Psoas muscle (tissue), 8 donors: ENCODE results near the gene FEV. TPM values are rescaled to one million over a fixed set of nuclear protein-coding genes. Genes with fewer than 3 reads are reported as not detected.

Experiments
- ATAC-seq, 4 donors: fragments of 200-7000 bp; cut with Tn5 transposase; one replicate each; pipeline ENCODE4 v1.9.1; 2020; ENCODE audit warnings: moderate library complexity in 3 of 4, mild to moderate bottlenecking in 2 of 4
- DNase-seq, 2 donors: peaks; one replicate each; pipeline ENCODE4 v3.0.0-alpha.2; 2020
- H3K27ac ChIP-seq: fragments of 200-600 bp; one replicate; pipeline ENCODE4 v1.8.0; 2022
- H3K27me3 ChIP-seq, 3 donors: fragments of 200-600 bp in 1 of 3; one replicate each; pipeline versions ENCODE4 v1.6.1 to v1.8.0; 2013 to 2022; ENCODE audit warnings: low read length in 2 of 3, mild to moderate bottlenecking in 2 of 3, moderate library complexity in 1 of 3; ENCODE audit not compliant: insufficient read depth in 3 of 3
- H3K36me3 ChIP-seq, 2 donors: fragments of 200-600 bp in 1 of 2; one replicate each; pipeline versions ENCODE4 v1.6.1 to v1.8.0; 2013 to 2022; ENCODE audit warnings: low read depth in 1 of 2, mild to moderate bottlenecking in 1 of 2, moderate library complexity in 1 of 2; ENCODE audit not compliant: insufficient read depth in 1 of 2
- H3K4me1 ChIP-seq: fragments of 200-600 bp; one replicate; pipeline ENCODE4 v1.8.0; 2022
- H3K4me3 ChIP-seq: fragments of 200-600 bp; one replicate; pipeline ENCODE4 v1.8.0; 2022; ENCODE audit warnings: mild to moderate bottlenecking
- H3K9me3 ChIP-seq: fragments of 200-600 bp; one replicate; pipeline ENCODE4 v1.8.0; 2022
- CTCF ChIP-seq: fragments of 200-600 bp; IDR thresholded peaks from one replicate; pipeline ENCODE4 v1.8.0; 2022; ENCODE audit warnings: antibody characterized with exemption
- WGBS, 3 donors: extraction: QIAGEN DNeasy Blood & Tissue Kit; methylation state at CpG; one replicate each; pipeline versions ENCODE4 v1.1.6 to v1.1.7; 2013; 5-methylcytosine and 5-hydroxymethylcytosine counted together
- intact Hi-C, 2 donors: fragments of 100-400 bp; cut with DNase I; formaldehyde crosslinking; loops; one replicate each; pipeline versions ENCODE4 v1.11.0 to v1.14.2; 2022
- polyA plus RNA-seq, 3 donors: library from polyadenylated mRNA; stranded (reverse); fragments of 200-250 nt; gene quantifications; one replicate each; pipeline ENCODE4 v1.2.3, GENCODE V29; 2013
- total RNA-seq, 4 donors: library from RNA; stranded (reverse); fragmentation: NEBNext Ultra II Directional in 2 of 4; extraction: Animal tissue kit (Norgen Biotek cat#: 25700) in 2 of 4; gene quantifications; one replicate each; pipeline versions ENCODE4 v1.2.1 to v1.2.4, GENCODE V29; 2021 to 2023
- donor health status: healthy with polysubstance abuse.
- donor health status: DM: no; HTN: no; CAD: no; lungs with moderate emphysema.
- donor health status: Bipolar disorder and iron deficiency.
- donor health status: healthy.
- donor health status: DM: yes; HTN: yes; CAD: no.
- donor health status: DM: no; HTN: no; CAD: no.
- donor health status: DM: no; HTN: no; CAD: no.
- donor health status: DM: yes; HTN: yes; CAD: no.

The FEV gene
- total and polyA plus RNA-seq, 7 donors, result not detected

- DNase-seq (peak in 1 of 2 donors; percentile 22), ATAC-seq (no peak)
- H3K27me3 ChIP-seq, result no peaks in the 10 kb centered on the region
- no peaks in the 10 kb centered on the region for H3K36me3 ChIP-seq
- no peak overlapping the region for H3K4me3 ChIP-seq
- TF ChIP-seq CTCF, result no peak
- intact Hi-C loops, result no loop called here
- no peaks in the 10 kb centered on the region for H3K4me1 ChIP-seq
- no peak overlapping the region for H3K27ac ChIP-seq
- 82 to 91% (median 90%) methylated on average over 5 of the region's 5 CpGs for WGBS, 3 donors
- no peaks in the 10 kb centered on the region for H3K9me3 ChIP-seq
Observed at GRCh38 chr2:219022616-219023015, 37.6 kb upstream of the FEV start.

GRCh38 chr2:219022041-219022440 lies 37.1 kb upstream of the FEV start:
- WGBS, 3 donors, result 87 to 88% (median 88%) methylated on average over 12 of the region's 12 CpGs
- TF ChIP-seq CTCF, result no peak
- no peaks in the 10 kb centered on the region for H3K9me3 ChIP-seq
- ATAC-seq (no peak), DNase-seq (peak in 1 of 2 donors; percentile 28)
- no peak overlapping the region for H3K27ac ChIP-seq
- no peaks in the 10 kb centered on the region for H3K27me3 ChIP-seq
- intact Hi-C loops, result no loop called here
- H3K4me1 ChIP-seq, result no peaks in the 10 kb centered on the region
- no peaks in the 10 kb centered on the region for H3K36me3 ChIP-seq
- no peak overlapping the region for H3K4me3 ChIP-seq

GRCh38 chr2:219021591-219021990 lies 36.6 kb upstream of the FEV start:
- Histone ChIP-seq H3K27ac (no peak overlapping the region), H3K9me3 (no peaks in the 10 kb centered on the region), H3K4me1 (no peaks in the 10 kb centered on the region), H3K4me3 (no peak overlapping the region), H3K27me3 (no peaks in the 10 kb centered on the region), H3K36me3 (no peaks in the 10 kb centered on the region)
- intact Hi-C loops, result no loop called here
- ATAC-seq (no peak), DNase-seq (peak in 1 of 2 donors; percentile 44)
- 88 to 91% (median 90%) methylated on average over 9 of the region's 9 CpGs for WGBS, 3 donors
- no peak for TF ChIP-seq CTCF

- DNase-seq (peak in 1 of 2 donors; percentile 37), ATAC-seq (no peak)
- Histone ChIP-seq H3K4me1 (no peaks in the 10 kb centered on the region), H3K27me3 (no peaks in the 10 kb centered on the region), H3K4me3 (no peak overlapping the region), H3K36me3 (no peaks in the 10 kb centered on the region), H3K9me3 (no peaks in the 10 kb centered on the region), H3K27ac (no peak overlapping the region)
- intact Hi-C loops, result no loop called here
- 64 to 69% (median 68%) methylated on average over 11 of the region's 11 CpGs for WGBS, 3 donors
- no peak for TF ChIP-seq CTCF
Observed at GRCh38 chr2:219020604-219021365, 35.8 kb upstream of the FEV start.

GRCh38 chr2:219019436-219019835 lies 34.5 kb upstream of the FEV start:
- Histone ChIP-seq H3K27me3 (no peaks in the 10 kb centered on the region), H3K4me1 (no peaks in the 10 kb centered on the region), H3K27ac (no peak overlapping the region), H3K4me3 (no peak overlapping the region), H3K9me3 (no peaks in the 10 kb centered on the region), H3K36me3 (no peaks in the 10 kb centered on the region)
- no peak for TF ChIP-seq CTCF
- DNase-seq, result peak in 1 of 2 donors; percentile 14
- intact Hi-C loops, result no loop called here
- no peak for ATAC-seq
- 85 to 91% (median 89%) methylated on average over 5 to 6 of the region's 6 CpGs for WGBS, 3 donors
